HEK293T (cell line): ENCODE results near the gene SERPINE2.

ENCODE experiments used
- ARNT ChIP-seq: fragments of 450-650 bp; IDR thresholded peaks from 2 replicates; pipeline ENCODE4 v1.6.1; 2017; ENCODE audit warnings: mild to moderate bottlenecking
- BHLHE40 ChIP-seq: fragments of 450-650 bp; IDR thresholded peaks from 2 replicates; pipeline ENCODE4 v1.6.1; 2016; ENCODE audit warnings: mild to moderate bottlenecking, moderate library complexity, borderline replicate concordance
- FOXA1 ChIP-seq: fragments of 450-650 bp; IDR thresholded peaks from 2 replicates; pipeline ENCODE4 v1.6.1; 2016; ENCODE audit warnings: mild to moderate bottlenecking
- FOXK2 ChIP-seq: fragments of 450-650 bp; IDR thresholded peaks from 2 replicates; pipeline ENCODE4 v1.6.1; 2016; ENCODE audit warnings: mild to moderate bottlenecking
- SP1 ChIP-seq: fragments of 450-650 bp; IDR thresholded peaks from 2 replicates; pipeline ENCODE4 v1.6.1; 2017
- TARDBP ChIP-seq: fragments of 450-650 bp; IDR thresholded peaks from 2 replicates; pipeline ENCODE4 v1.6.1; 2016

DNA sequence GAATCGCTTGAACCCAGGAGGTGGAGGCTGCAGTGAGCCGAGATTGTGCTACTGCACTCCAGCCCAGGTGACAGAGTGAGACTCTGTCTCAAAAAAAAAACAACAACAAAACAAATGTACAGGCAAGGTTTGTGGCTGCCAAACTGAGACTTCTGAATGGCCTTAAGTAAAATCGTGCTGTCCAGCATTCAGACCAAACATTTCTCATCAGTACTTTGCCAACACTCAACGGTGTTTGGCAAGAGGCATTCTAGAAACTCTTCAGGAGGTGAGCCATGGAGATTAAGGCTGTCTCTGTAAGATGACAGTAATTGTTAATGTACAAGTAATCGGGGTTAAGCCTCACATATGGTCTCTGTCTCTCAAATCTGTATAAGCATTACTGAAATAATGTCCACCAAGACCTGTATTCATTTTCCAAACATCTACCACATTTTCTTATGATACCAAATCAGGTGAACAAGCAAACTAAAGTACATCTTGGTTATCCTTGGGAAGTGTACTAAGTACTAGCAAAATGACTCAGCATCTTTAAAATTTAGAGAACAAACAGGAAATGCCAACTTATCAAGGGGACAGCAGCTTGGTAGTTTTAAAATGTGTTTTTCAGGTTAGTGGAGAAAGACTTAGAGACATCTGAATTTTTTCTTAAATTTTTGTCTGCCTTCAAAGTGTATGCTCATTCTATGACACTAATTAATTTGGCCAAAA is 29.3 kb downstream of the SERPINE2 start:
- TF ChIP-seq FOXK2 (no peak), TARDBP (no peak), FOXA1 (no peak), ARNT (no peak), BHLHE40 (no peak), SP1 (no peak)
